Astrocyte (in vitro differentiated cells and primary cell): ENCODE data around the gene NPIPA8. TPM values are rescaled to one million over a fixed set of nuclear protein-coding genes. Genes with fewer than 3 reads are reported as not detected.
"Not testable (repeated sequence)": the region's sequence is repeated elsewhere in the genome, so short reads cannot be mapped to it uniquely, and the experiment has no call there.

Source experiments
- DNase-seq: peaks from one replicate; pipeline ENCODE4 v3.0.0-alpha.2; 2010; ENCODE audit warnings: low read depth
- FAIRE-seq: peaks from 2 replicates; lab custom pipeline; 2011; peaks lifted over from hg19 to GRCh38; lab: Jason Lieb, UNC
- H2AFZ ChIP-seq: 2 replicates; pipeline ENCODE4 v1.6.0; 2012; ENCODE audit warnings: low read depth, low read length, inconsistent platforms
- H3K27ac ChIP-seq: 2 replicates; pipeline ENCODE4 v1.5.1; 2011; ENCODE audit warnings: low read depth, low read length, inconsistent platforms
- H3K27me3 ChIP-seq: 2 replicates; pipeline ENCODE4 v1.6.0; 2011; ENCODE audit warnings: low read length, inconsistent platforms; ENCODE audit not compliant: insufficient read depth
- H3K36me3 ChIP-seq: 2 replicates; pipeline ENCODE4 v1.5.1; 2011; ENCODE audit warnings: low read length, inconsistent platforms; ENCODE audit not compliant: insufficient read depth
- H3K4me1 ChIP-seq: 2 replicates; pipeline ENCODE4 v1.5.1; 2011; ENCODE audit warnings: low read length, inconsistent platforms; ENCODE audit not compliant: insufficient read depth
- H3K4me2 ChIP-seq: 2 replicates; pipeline ENCODE4 v1.6.0; 2012; ENCODE audit warnings: low read length, inconsistent platforms
- H3K4me3 ChIP-seq: 2 replicates; pipeline ENCODE4 v1.5.1; 2011; ENCODE audit warnings: low read depth, mild to moderate bottlenecking, low read length, inconsistent platforms; ENCODE audit not compliant: insufficient read depth
- H3K79me2 ChIP-seq: 2 replicates; pipeline ENCODE4 v1.6.0; 2012; ENCODE audit warnings: mild to moderate bottlenecking, low read length, inconsistent platforms; ENCODE audit not compliant: insufficient read depth
- H3K9ac ChIP-seq: 2 replicates; pipeline ENCODE4 v1.6.0; 2012; ENCODE audit warnings: mild to moderate bottlenecking, low read length, inconsistent platforms
- H3K9me3 ChIP-seq: 2 replicates; pipeline ENCODE4 v1.5.1; 2012; ENCODE audit warnings: low read depth, mild to moderate bottlenecking, low read length, inconsistent platforms; ENCODE audit not compliant: insufficient read depth
- H4K20me1 ChIP-seq: 2 replicates; pipeline ENCODE4 v1.6.0; 2012; ENCODE audit warnings: low read length, inconsistent platforms; ENCODE audit not compliant: insufficient read depth
- H3K27ac Mint-ChIP-seq: one replicate; pipeline ENCODE4 v1.8.0; 2021; ENCODE audit warnings: mild to moderate bottlenecking, mixed read lengths; ENCODE audit not compliant: unreplicated experiment
- H3K27me3 Mint-ChIP-seq: one replicate; pipeline ENCODE4 v1.8.0; 2021; ENCODE audit warnings: low read depth, mixed read lengths; ENCODE audit not compliant: unreplicated experiment
- H3K36me3 Mint-ChIP-seq: one replicate; pipeline ENCODE4 v1.8.0; 2021; ENCODE audit warnings: low read depth, mixed read lengths; ENCODE audit not compliant: unreplicated experiment
- H3K4me1 Mint-ChIP-seq: one replicate; pipeline ENCODE4 v1.8.0; 2021; ENCODE audit warnings: low read depth, mixed read lengths; ENCODE audit not compliant: unreplicated experiment
- H3K4me3 Mint-ChIP-seq: one replicate; pipeline ENCODE4 v1.8.0; 2021; ENCODE audit warnings: mild to moderate bottlenecking, moderate library complexity, mixed read lengths; ENCODE audit not compliant: unreplicated experiment
- H3K9me3 Mint-ChIP-seq: one replicate; pipeline ENCODE4 v1.8.0; 2021; ENCODE audit warnings: mild to moderate bottlenecking, mixed read lengths; ENCODE audit not compliant: unreplicated experiment
- total RNA-seq: library from RNA; stranded (reverse); gene quantifications from 2 replicates; pipeline ENCODE4 v1.2.1, GENCODE V29; 2021

Gene NPIPA8
- total RNA-seq, 1 donor from 2014 or later = 2.0 TPM

- not testable (repeated sequence) for H3K9me3 ChIP-seq, DNase-seq, H3K36me3 ChIP-seq, H3K9me3 Mint-ChIP-seq, H4K20me1 ChIP-seq, H3K27ac Mint-ChIP-seq, H3K27me3 Mint-ChIP-seq, H3K4me1 Mint-ChIP-seq, H3K9ac ChIP-seq, H3K4me3 ChIP-seq, H3K4me3 Mint-ChIP-seq, H3K79me2 ChIP-seq, H3K4me2 ChIP-seq, H2AFZ ChIP-seq, H3K27me3 ChIP-seq, H3K36me3 Mint-ChIP-seq, H3K4me1 ChIP-seq, H3K27ac ChIP-seq, FAIRE-seq
Measured at GRCh38 chr16:18346993-18347392, 10.5 kb upstream of the NPIPA8 start.

DNA sequence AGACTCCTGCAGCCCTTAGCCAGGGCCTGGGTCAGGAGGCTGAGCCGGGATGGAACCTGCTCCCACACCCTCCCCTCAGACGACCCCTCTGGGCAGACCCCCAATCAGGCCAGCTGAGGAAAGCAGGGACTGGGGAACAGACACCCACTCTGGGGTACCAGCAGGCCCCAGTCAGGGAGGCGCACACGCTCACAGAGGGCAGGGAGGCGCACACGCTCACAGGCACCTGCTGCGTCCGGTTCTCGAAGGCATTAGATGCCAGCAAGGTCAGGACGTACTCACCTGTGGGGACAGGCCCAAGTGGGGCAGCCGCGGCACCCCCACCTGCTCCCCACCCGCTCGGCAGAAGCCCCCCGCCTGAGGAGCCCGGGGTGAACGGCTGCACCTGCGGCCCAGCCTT, 8.1 kb upstream of the NPIPA8 start:
- H3K9me3 Mint-ChIP-seq, H3K4me3 ChIP-seq, H4K20me1 ChIP-seq, H3K79me2 ChIP-seq, H3K27me3 ChIP-seq, H3K9ac ChIP-seq, H3K4me1 ChIP-seq, H2AFZ ChIP-seq, H3K27ac ChIP-seq, H3K9me3 ChIP-seq, H3K36me3 Mint-ChIP-seq, H3K27ac Mint-ChIP-seq, H3K36me3 ChIP-seq, H3K27me3 Mint-ChIP-seq, FAIRE-seq, H3K4me3 Mint-ChIP-seq, H3K4me2 ChIP-seq, H3K4me1 Mint-ChIP-seq, DNase-seq: not testable (repeated sequence)

GRCh38 chr16:18341986-18342385, 5.5 kb upstream of the NPIPA8 start:
- not testable (repeated sequence) for H3K9me3 Mint-ChIP-seq, H3K27me3 ChIP-seq, H3K79me2 ChIP-seq, H3K27ac ChIP-seq, H3K36me3 Mint-ChIP-seq, H3K4me3 ChIP-seq, H4K20me1 ChIP-seq, H3K9me3 ChIP-seq, DNase-seq, H3K4me1 Mint-ChIP-seq, H2AFZ ChIP-seq, H3K4me2 ChIP-seq, H3K9ac ChIP-seq, H3K4me3 Mint-ChIP-seq, FAIRE-seq, H3K27ac Mint-ChIP-seq, H3K27me3 Mint-ChIP-seq, H3K4me1 ChIP-seq, H3K36me3 ChIP-seq

- not testable (repeated sequence) for H3K4me1 Mint-ChIP-seq, DNase-seq, H2AFZ ChIP-seq, H3K4me2 ChIP-seq, H3K27me3 Mint-ChIP-seq, H3K4me1 ChIP-seq, H3K4me3 Mint-ChIP-seq, H3K36me3 Mint-ChIP-seq, H3K4me3 ChIP-seq, H3K79me2 ChIP-seq, H3K36me3 ChIP-seq, H3K9ac ChIP-seq, H3K9me3 Mint-ChIP-seq, H3K27ac ChIP-seq, H4K20me1 ChIP-seq, FAIRE-seq, H3K27me3 ChIP-seq, H3K9me3 ChIP-seq, H3K27ac Mint-ChIP-seq
Measured at GRCh38 chr16:18341417-18341960, 5.0 kb upstream of the NPIPA8 start.

DNA sequence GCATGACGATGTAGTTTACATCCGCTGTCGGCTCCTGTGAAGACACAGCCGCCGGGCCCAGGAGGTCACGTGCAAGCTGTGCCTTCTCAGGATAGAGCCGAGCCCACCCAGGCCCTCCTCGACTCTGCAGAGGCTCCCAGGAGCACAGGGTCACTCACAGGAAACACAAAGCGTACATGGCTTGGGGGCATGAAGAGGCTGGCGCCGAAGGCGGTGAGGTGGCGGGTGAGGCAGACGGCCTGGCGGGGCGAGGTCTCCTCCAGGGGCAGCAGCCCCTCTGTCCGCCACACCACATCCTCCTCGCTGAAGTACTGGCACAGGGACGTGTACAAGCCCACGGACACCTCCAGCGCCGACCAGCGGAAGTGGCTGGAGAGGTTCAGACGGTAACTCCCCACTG, 2.7 kb upstream of the NPIPA8 start:
- H3K27me3 ChIP-seq, DNase-seq, FAIRE-seq, H3K36me3 ChIP-seq, H3K27ac ChIP-seq, H3K9me3 Mint-ChIP-seq, H3K9me3 ChIP-seq, H2AFZ ChIP-seq, H3K27ac Mint-ChIP-seq, H3K79me2 ChIP-seq, H3K4me2 ChIP-seq, H3K4me1 Mint-ChIP-seq, H4K20me1 ChIP-seq, H3K4me1 ChIP-seq, H3K9ac ChIP-seq, H3K36me3 Mint-ChIP-seq, H3K4me3 Mint-ChIP-seq, H3K4me3 ChIP-seq, H3K27me3 Mint-ChIP-seq: not testable (repeated sequence)

GRCh38 chr16:18311811-18312210, 24.7 kb downstream of the NPIPA8 start:
- not testable (repeated sequence) for H4K20me1 ChIP-seq, H3K9me3 Mint-ChIP-seq, H2AFZ ChIP-seq, H3K4me1 ChIP-seq, H3K4me3 Mint-ChIP-seq, H3K79me2 ChIP-seq, H3K27me3 Mint-ChIP-seq, H3K9ac ChIP-seq, H3K9me3 ChIP-seq, H3K27me3 ChIP-seq, H3K36me3 Mint-ChIP-seq, H3K36me3 ChIP-seq, H3K27ac Mint-ChIP-seq, H3K27ac ChIP-seq, H3K4me3 ChIP-seq, H3K4me2 ChIP-seq, DNase-seq, H3K4me1 Mint-ChIP-seq, FAIRE-seq
